Measurements from ENCODE around the gene KIF1B.
A peak's percentile ranks its signal among the peaks of the same experiment; 100 is the strongest.

The KIF1B gene

DNA sequence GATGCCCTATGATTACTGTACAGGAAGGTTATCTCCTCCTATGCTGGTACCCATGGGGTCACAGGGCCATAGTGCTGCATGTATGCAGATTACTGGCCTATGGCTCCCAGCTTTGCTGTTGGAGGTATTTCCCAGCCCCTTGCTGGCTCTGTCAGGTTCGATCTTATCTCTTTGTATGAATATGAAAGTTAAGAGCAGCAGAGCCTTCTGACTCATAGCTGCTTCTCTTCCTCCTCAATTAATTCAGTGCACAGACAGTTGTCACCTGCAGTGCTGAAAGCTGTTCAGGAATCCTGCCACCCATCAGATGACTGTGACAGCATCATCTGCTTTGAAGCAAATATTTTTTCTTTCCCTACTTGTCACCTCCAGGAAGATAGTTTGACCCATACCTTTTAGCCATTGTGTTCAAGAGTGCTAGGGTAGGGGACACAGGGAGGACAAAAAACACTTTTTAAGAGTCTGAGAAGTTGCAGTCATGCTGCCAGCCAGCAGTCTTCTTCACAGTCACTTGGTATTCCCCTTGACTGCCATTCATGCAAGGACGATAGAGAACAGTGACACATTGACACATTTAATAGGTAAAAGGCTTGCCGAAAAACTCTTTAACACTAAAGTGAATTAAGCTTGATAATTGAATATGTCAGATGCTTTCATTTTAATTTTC is 73.1 kb downstream of the KIF1B start:
- peak; percentile 11 for DNase-seq

DNA sequence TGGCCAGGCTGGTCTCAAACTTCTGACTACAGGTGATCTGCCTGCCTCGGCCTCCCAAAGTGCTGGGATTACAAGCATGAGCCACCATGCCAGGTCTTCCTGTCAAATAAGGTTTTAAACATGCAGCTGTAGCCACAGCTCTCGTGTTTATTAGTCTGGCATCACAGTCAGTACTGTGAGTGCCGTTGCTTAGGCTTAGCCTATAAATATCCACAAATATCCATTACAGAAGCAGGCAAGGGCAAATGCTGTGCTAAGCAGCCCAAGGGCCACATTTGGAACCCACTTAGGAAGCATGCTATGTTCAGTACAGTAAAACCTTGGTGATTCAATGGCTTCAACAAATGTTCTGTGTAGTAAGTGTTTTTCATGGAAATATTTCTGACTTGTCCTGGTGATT is 75.9 kb downstream of the KIF1B start:
- no peak for DNase-seq

DNA sequence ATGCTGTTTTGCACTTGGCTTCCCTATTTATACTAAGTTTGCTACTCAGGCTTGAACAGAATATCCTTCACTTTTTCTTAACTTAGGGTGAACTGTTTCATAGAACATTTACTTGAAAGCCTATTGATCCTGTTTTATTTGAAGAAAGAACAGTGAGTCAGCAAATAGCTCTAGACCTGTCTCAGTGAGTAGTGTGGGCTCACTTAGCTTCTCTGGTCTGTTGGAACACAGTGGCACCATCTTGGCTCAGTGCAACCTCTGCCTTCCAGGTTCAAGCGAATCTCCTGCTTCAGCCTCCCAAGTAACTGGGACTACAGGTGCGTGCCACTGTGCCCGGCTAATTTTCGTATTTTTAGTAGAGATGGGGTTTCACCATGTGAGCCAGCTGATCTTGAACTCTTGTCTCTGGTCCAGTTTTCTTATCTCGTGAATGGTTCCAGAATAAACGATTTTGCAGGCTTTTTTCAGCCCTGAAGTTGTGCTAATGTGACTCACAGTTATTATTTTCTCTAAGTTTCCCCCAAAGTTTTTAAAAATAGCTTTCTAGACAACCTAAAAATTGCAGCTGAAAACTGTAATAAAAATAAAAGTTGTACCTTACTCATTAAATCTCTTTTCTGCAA is 76.8 kb downstream of the KIF1B start:
- no peak for DNase-seq

DNA sequence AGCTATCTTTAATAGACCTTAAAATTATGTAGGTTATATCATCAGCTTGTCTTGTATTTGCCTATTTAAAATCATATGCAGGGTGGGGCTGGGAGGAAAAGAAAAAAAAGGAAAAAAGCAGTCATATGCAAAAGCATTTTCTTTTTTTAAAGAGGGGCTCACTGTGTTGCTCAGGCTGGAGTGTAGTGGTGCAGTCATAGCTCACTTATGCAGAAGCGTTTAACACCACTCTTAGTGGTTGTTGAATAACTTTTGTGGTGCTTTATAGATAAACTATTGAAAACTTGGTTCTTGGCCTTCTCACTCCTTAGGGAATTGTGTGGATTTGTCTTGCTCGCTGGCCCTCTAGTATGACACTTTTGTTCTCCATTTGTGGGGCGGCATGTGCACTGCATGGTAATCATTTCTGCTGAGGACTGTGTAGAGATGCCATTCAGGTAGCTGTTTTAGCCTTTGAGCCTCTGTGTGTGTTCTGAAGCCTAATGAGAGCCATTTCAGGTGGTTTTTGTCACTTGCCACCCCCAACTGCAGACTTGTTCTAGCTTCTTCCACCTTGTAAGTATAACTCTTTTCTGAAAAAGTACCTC is 77.8 kb downstream of the KIF1B start:
- DNase-seq: no peak

DNA sequence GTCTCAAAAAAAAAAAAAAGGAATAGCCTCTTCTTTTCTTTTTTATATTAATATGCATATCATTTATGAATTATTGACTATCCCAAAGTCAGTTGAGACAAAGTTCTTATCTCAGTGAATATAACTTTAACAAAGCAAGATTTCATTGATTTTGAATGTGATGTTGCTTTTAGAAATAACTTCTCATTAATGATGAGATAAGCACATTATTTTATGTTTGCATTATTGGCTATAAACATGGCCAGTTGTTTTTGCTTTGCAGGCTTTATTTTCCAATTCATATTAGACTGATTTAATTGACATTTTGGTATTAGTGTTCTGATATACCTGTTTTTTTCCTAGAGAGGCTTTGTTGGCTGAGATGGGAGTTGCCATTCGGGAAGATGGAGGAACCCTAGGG is 81.3 kb downstream of the KIF1B start:
- DNase-seq: no peak

DNA sequence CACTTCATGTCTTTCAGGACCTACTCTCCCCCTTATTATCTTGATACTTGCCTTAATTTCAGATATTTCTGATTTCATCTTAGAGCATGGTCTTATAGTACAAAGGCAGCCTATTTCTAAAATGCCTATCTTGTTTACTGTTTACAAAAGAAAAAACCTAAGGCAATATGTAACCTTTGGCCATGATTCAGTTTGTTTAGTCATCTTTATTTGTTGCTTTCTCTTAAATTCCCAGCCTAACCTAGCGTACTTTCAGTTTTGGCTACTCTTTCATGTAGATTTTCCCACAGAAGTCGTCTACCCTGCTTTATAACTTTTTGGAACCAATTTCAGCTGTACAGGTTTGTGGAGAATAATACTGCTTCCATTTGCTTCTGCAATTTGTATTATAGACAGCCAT is 81.8 kb downstream of the KIF1B start:
- no peak for DNase-seq

DNA sequence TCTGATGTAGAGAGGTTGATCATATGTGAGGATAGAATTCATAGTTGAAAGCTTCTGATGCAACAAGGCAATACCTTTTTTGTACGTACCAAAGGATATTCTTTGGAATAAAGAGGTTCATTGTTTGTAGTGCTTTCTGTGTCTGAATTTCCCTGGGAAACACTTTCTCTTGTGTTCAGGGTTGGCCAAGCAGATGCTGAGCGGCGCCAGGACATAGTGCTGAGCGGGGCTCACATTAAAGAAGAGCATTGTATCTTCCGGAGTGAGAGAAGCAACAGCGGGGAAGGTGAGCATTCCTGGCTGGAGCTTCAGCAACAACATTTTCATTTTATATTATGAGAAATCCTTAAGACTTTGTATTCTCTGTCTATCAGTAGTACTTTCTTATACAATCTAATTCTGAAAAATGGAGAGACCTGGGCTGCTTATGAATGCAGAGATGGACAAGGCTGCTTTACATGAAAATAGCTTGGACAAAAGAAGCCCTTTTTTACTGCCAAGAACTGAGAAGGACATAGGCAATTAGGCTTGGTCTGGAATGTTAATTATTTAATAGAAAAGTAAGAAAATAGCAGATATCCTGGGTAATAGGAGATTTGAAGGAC is 85.2 kb downstream of the KIF1B start:
- DNase-seq: no peak

DNA sequence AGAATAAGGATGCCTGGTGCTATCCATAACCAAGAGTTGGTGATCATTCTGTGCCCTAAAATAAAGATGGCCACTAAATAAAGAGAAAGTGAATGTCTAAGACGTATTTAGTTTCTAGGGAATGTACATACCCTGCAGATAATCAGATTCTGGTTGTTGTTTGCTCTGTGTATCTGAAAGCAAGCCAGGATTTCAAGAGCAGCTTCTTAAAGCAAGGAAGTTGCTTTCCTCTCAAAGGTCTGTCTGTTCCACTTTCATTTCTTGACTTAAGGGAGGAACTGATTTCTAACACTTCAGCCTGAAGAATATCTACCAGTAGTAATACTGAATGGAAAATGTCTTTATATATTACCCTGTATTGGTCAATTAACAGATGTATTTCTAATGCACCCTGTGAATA is 88.8 kb downstream of the KIF1B start:
- DNase-seq: no peak

DNA sequence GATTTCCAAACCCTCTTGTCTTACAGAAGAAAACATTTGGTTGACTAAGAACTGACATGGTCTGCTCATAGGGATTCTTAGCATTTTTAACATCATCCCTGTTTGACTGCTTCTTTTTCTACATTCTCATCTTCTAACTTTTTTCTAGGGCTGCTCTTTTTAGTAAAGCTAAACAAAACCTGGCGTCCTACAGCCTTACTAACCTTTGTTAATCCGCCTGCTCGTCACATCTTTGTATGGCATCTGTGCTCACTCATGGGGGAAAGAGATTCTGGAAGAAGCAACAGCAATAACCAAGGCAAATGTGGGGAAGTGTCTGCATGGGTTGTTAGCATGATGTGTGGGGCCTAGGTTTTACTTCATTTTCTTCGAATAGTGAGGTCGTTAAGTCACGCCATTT is 92.0 kb downstream of the KIF1B start:
- DNase-seq: no peak

DNA sequence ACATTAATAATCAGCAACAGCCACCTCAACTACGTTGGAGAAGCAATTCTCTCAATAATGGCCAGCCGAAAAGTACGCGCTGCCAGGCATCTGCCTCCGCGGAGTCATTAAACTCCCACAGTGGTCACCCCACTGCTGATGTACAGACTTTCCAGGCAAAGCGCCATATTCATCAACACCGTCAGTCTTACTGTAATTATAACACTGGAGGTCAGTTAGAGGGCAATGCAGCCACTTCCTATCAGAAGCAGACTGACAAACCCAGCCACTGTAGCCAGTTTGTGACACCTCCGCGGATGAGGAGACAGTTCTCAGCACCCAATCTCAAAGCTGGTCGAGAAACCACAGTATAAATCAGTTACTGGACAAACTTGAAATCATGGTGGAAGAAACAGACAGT is 93.9 kb downstream of the KIF1B start:
- no peak for DNase-seq

DNA sequence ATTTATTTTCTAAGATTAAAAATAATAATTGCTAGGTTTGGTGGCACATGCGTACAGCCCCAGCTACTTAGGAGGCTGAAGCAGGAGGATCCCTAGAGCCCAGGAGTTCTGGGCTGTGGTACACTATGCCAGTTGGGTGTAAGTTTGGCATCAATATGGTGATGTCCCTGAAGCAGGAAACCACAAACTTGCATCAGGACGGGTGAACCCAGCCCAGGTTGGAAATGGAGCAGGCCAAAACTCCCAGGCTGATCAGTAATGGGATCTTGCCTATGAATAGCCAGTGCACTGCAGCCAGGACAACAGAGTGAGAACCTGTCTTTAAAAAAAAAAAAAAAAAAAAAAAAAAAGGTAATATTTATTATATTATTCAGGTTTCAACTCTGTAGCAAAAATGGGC is 96.1 kb downstream of the KIF1B start:
- DNase-seq: no peak

DNA sequence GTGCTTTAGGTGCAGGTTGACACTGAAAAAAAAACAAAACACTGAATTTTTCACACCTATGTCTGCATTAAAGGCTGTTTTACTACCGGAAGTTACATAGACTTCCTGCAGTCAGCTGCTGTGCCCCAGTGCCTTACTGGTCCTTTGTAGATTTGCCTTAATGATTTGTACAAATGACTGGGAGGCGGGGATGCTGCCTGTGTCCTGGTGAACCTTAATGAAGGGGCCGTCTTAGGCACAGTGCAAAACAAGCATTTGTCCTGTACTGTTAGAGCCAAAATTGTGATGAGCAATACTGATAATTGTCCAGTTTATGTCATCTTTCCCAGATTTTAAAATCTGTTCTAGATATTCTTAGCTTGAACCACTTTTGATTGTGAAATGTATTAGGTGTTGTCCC is 97.6 kb downstream of the KIF1B start:
- DNase-seq: no peak

DNA sequence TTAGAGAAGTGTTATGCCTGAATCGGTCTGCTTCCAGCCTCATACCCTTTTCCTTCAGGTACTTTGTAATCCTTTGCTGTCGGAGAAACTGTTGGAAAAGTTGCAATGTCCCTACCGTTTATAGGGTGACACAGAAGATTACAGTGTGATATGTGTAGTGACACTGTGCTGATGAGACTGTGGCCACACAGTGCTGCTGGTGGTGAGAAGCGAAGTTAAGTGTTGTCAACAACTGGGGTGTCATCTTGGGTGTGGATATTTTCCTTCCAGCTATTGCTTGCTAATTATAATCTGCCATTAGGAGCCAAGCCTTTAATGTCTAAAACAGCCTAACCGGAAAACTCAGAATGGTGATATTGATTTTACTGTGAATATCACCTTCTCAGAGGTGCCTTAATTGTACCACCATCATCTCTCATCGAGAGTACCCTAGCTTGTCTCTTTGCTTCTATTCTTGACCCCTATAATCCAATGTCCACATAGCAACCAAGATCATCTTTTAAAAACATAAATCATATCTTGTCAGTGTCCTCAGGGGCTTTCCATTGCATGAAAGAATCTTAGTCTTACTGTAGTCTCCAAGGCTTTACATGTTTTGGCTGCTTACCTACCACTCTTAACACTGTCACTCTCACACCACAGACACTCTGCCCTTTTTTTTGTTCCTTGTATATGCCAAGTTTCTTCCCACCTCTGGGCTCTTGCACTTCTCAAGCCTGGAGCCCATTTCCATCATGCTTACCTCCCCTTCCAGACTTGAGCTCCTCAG is 99.1 kb downstream of the KIF1B start:
- DNase-seq: no peak

DNA sequence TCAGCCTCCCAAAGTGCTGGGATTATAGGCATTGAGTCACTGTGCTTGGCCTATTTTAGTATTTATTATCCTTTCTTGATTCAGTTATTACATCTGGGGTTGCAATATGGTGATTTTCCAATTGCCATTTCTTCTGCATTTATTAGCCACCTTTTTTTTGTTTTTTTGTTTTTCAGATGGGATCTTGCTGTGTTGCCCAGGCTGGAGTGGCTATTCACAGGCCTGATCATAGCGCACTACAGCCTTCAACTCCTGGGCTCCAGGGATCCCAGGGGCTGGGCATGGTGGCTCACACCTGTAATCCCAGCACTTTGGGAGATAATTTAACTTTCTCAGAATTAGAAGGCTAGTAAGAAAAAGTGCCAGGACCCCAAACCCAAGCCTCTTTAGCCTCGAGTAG is 106.4 kb downstream of the KIF1B start:
- no peak for DNase-seq

DNA sequence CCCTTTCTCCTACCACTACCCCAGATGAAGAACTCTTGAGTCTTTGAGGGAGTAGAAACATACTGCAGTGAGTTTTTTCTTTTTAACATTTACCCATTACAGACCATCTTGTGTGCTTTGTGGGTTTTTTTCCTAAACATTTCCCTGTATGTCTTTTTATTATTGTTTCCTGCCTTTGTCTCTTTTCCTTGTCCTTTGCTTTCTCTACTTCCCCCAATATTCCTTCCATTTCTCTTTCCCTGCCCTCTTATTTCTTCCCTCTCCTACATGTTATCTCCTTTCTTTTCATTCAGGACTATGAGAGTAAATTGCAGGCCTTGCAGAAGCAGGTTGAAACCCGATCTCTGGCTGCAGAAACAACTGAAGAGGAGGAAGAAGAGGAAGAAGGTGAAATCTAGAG is 109.4 kb downstream of the KIF1B start:
- no peak for DNase-seq

DNA sequence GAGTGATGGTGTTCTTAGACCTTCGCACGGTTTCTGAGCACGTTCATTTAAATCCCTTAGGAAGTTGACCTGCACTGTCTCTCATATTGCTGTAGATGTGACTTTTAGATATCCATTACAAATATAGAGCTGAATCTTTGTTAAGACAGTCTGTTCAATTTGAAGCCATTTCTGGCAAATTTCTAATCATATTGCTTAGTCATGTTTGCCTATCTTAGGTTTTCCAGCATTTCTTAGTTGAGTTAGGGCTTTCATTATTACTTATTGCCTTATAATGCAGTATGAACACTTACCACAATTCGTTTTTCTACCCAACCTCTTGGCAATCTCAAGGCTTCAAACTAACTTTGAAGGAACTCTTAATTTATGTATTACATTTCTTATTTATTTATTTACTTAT is 110.0 kb downstream of the KIF1B start:
- DNase-seq: no peak

DNA sequence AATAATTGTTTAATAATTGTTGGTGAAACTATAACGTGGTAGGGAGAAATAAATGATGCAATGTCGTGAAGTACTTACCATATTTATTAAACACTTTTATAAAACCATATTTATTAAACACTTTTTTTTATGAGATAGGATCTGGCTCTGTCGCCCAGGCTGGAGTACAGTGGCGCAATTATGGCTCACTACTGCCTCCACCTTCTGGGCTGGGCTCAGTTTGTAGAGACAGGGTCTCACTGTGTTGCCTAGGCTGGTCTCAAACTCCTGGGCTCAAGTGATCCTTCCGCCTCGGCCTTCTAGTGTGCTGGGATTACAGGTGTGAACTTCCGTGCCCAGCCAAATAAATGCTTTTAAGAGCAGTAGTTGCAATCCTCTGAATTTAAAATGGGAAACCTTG is 112.5 kb downstream of the KIF1B start:
- DNase-seq: no peak

DNA sequence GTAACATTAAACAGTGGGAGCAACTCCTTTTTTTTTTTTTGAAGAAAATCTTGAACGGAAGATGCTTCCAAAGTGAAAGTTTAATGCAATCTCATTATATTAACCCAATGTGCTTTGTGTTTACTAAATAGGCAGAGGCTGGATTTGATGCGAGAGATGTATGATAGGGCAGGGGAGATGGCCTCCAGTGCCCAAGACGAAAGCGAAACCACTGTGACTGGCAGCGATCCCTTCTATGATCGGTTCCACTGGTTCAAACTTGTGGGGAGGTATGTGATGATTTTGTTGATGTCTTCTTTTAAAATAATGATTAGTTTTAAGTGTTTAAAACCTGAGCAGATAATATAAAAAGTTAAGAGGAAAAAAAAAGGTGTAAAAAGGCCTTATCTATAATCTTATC is 114.3 kb downstream of the KIF1B start:
- no peak for DNase-seq

DNA sequence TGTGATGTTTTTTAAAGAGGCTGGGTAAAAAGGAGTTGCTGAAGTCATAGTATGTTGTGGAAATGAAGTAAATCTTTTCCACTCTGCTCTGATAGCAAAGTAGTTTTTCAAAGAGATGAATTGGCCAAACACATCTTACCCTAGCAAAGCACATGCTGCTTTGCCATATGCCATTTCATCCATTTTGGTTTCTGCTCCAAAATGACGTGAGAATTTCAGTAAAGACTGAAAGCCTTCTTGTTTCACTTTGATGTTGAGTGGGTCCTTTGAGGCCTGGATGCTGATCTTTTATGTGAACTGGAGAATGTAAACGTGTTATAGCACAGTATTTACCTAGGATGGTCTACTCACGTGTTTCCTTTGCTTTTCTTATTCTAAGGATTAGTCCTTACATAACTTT is 115.2 kb downstream of the KIF1B start:
- DNase-seq: no peak

DNA sequence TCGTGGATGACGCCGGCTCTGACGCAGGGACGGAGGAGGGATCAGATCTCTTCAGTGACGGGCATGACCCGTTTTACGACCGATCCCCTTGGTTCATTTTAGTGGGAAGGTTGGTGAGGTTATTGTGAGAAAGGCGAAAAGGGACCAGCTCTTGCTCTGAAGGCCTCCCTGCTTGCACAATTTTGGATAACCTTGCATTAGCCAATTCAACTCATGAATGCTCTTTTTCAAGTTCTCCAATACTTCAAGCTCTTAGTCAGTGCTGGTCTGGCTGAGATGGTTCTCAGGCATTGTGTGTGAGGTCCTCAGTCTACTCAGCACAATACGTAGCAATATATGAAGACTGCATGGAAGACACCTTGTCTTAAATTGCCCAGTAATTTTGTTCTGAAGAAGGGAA is 115.9 kb downstream of the KIF1B start:
- DNase-seq: no peak

DNA sequence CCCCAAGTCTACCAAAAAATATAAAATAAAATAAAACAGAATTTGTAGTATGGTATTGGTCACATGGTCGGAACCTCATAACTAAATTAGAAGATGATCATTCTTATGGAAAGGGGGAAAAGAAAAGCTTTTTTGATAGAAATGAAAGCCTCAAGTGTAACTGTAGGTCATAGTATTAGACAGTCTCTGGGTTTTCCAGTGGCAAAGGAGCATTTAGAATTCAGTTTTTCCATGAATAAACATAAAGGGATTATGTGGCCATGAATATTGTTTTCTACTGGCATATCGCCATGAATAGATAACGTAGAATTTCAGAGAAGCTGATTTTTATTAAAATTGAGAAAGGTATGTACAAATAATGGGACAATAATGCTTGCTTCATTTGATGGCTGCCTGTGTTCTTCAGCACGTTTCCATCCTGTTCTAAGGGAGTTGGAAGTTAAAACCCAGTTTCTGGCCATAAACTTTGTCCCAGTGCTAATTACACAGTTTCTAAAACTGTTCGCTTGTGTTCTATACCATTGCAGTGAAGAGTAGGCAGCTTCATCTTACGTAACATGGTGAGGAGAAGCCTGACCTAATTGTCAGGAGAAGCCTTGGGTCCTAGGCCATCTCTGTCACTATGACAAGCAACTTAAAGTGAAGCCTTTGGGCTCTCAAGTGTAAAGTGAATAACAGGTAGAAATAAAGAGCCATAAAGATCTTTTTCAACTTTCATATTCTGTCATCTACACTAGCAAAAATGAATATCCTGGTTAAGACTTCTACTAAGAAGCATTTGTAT is 118.0 kb downstream of the KIF1B start:
- no peak for DNase-seq

DNA sequence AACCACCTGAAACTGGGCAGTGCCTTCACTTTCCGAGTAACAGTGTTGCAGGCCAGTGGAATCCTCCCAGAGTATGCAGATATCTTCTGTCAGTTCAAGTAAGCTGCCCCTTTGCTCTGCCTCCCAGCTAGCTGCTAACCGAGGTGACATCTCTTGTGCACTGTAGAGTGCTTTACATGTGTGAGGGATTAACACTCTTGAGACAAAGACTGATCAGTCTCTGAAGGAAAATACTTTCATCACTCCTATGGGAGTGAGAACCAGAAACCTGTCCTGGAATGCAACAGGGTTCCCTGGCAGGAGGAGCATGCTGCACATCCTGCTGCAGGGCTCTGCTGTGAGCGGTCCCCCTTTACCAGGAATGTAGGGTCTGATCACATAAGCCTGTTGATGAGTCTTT is 127.1 kb downstream of the KIF1B start:
- no peak for DNase-seq

DNA sequence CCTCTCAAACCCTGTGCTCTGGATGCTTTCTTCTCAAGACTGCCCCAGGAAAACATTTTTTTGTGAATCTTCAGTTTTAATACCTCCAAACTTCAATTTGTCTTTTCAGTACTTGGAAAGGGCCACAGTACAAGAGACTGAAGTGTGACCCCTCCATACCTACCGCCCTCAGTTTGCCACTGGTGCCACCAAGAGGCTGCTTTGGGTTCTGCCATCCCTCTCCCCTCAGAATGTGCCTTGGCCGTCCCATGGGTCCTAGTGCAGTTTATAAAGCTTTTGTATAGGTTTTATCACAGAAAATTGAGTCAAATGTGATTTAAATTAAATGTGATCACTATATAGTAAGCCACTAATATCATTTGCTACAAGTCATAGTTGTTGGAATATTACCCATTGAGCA is 127.7 kb downstream of the KIF1B start:
- DNase-seq: peak; percentile 34
